HUES64 (cell line): Measurements from ENCODE around the gene ANKRD16.

Experiments
- H3K27ac ChIP-seq: 2 replicates; pipeline ENCODE4 v1.7.0; 2013; ENCODE audit warnings: low read depth, low read length, inconsistent platforms
- H3K27me3 ChIP-seq: 2 replicates; pipeline ENCODE4 v1.6.1; 2013; ENCODE audit warnings: mild to moderate bottlenecking, low read length; ENCODE audit not compliant: insufficient read depth
- H3K36me3 ChIP-seq: 2 replicates; pipeline ENCODE4 v1.6.1; 2013; ENCODE audit warnings: mild to moderate bottlenecking, low read length; ENCODE audit not compliant: insufficient read depth
- H3K4me1 ChIP-seq: 2 replicates; pipeline ENCODE4 v1.6.1; 2013; ENCODE audit warnings: mild to moderate bottlenecking, low read length, moderate library complexity; ENCODE audit not compliant: insufficient read depth
- H3K4me3 ChIP-seq: 2 replicates; pipeline ENCODE4 v1.5.1; 2013; ENCODE audit warnings: mild to moderate bottlenecking, low read length, moderate library complexity
- H3K9ac ChIP-seq: 2 replicates; pipeline ENCODE4 v1.6.1; 2013; ENCODE audit warnings: mild to moderate bottlenecking, low read depth, low read length
- H3K9me3 ChIP-seq: 2 replicates; pipeline ENCODE4 v1.6.1; 2013; ENCODE audit warnings: low read depth, low read length; ENCODE audit not compliant: insufficient read depth
- WGBS: fragments of 150-250, 120-280 bp; methylation state at CpG from one replicate; pipeline ENCODE4 v1.1.7; 2013; ENCODE audit warnings: missing lambda C conversion rate; 5-methylcytosine and 5-hydroxymethylcytosine counted together

ANKRD16 gene

DNA sequence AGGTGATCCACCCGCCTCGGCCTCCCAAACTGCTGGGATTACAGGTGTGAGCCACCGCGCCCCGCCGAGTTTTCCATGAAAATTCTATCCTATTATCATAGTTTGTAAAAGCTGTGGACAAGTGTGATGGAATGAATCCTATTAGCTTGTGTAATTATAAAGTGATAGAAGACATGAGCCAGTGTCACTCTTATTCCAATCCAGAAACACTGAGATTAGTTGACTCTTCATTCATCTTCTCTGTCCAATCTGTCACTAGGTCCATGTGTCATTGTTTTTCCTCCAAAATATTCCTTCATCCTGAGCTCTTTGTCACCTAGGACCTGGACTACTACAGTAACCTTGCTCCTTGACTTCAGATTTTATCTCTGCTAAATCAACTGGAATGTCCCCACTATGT is 13.9 kb upstream of the ANKRD16 start:
- no peaks in the 10 kb centered on the region for H3K27me3 ChIP-seq
- no peak overlapping the region for H3K9ac ChIP-seq
- 96% methylated on average over 6 of the region's 6 CpGs for WGBS
- H3K4me3 ChIP-seq = no peak overlapping the region
- no peaks in the 10 kb centered on the region for H3K4me1 ChIP-seq
- H3K9me3 ChIP-seq = no peaks in the 10 kb centered on the region
- H3K36me3 ChIP-seq = peaks cover 36% of the 10 kb centered on the region
- no peak overlapping the region for H3K27ac ChIP-seq

DNA sequence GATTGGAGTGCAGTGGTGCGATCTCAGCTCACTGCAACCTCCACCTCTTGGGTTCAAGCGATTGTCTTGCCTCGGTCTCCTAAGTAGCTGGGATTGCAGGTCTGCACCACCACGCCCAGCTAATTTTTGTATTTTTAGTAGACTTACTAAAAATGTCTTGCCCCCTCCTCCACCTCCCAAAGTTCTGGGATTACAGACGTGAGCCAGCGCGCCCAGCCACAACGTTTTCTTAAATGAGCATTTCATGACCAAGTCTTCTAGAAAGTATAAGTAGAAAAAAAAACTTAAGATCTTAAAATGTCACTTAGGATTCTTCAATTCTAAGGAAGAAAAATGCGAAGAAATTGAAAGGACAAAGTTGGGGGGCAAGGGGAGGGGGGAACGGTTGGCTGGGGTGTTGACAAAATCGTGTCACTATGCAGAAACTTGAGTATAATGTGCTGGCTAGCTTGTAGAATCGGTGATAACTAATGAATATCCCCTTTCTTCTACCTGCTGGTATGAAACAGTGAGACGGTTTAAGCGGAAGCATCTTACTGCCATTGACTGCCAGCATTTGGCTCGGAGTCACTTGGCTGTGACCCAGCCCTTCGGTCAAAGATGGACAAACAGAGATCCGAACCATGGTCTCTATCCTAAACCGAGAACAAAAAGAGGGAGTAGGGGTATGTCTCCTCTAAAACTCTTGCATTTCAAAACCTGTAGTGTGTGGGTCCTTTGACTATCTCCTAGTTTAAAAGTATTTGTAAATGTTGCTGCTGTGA is 13.0 kb upstream of the ANKRD16 start:
- Histone ChIP-seq H3K4me3 (no peak overlapping the region), H3K27ac (no peak overlapping the region), H3K9ac (no peak overlapping the region), H3K36me3 (peaks cover 35% of the 10 kb centered on the region), H3K4me1 (no peaks in the 10 kb centered on the region), H3K27me3 (no peaks in the 10 kb centered on the region), H3K9me3 (no peaks in the 10 kb centered on the region)
- WGBS = 94% methylated on average over 14 of the region's 18 CpGs

DNA sequence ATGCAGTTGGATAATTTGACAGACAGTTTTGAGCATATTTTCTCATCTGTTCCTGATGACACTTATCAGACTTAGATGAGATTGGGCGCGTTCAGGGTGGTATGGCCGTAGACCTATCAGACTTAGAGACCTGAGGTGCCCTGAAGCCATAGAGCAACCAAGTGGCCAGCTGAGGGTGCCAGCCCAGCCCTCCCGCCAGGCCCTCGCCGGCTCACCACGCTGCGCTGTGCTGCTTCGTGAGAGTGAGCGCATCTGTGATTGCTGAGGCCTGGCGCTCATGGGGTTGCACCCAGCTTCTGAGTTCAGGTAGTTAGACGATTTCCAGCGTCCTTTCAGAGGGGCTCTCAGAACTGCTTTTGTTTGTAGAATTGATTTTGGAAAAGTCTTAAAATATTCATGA is 10.6 kb upstream of the ANKRD16 start:
- H3K4me3 ChIP-seq = no peak overlapping the region
- 97% methylated on average over 13 of the region's 13 CpGs for WGBS
- H3K27me3 ChIP-seq = no peaks in the 10 kb centered on the region
- H3K27ac ChIP-seq = no peak overlapping the region
- no peak overlapping the region for H3K9ac ChIP-seq
- H3K9me3 ChIP-seq = no peaks in the 10 kb centered on the region
- H3K36me3 ChIP-seq = peaks cover 27% of the 10 kb centered on the region
- peaks cover 11% of the 10 kb centered on the region; the same call in 1 of the 2 replicates for H3K4me1 ChIP-seq

DNA sequence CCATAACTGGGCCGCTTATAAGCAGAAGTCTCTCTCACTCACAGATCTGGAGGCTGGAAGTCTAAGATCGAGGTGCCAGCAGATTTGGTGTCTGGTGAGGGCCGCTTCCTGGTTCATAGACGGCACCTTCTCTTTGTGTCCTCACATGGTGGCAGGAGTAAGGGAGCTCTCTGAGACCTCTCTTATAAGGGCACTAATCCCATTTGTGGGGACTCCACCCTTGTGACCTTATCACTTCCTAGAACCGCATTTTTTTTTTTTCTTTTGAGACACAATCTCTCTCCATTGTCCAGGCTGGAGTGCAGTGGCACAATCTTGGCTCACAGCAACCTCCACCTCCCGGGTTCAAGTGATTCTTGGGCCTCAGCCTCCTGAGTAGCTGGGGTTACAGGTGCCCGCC is 8.5 kb upstream of the ANKRD16 start:
- H3K4me3 ChIP-seq = no peak overlapping the region
- WGBS = 97% methylated on average over 7 of the region's 7 CpGs
- no peaks in the 10 kb centered on the region for H3K9me3 ChIP-seq
- H3K4me1 ChIP-seq = peaks cover 11% of the 10 kb centered on the region; the same call in 1 of the 2 replicates
- H3K36me3 ChIP-seq = peaks cover 36% of the 10 kb centered on the region
- H3K9ac ChIP-seq = no peak overlapping the region
- no peaks in the 10 kb centered on the region for H3K27me3 ChIP-seq
- H3K27ac ChIP-seq = no peak overlapping the region

DNA sequence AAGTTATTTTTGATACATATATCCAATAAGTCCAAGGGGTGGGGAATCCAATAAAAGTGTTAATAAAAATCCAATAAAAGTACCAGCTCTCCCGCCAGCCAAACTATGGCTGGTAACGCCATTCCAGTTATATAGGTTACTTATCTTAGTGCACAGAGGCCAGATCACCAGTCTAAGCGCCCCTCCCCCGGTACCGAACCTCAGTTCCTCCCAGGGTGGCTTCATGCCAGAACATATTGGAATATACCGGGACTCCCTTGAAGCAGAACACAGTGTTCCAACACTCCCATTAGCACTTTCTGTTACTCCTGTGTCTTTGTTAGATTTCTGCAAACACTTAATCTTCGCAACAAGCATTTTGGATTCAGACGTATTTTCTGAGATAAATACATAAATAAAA is 7.8 kb upstream of the ANKRD16 start:
- H3K9me3 ChIP-seq = no peaks in the 10 kb centered on the region
- H3K36me3 ChIP-seq = peaks cover 36% of the 10 kb centered on the region
- no peak overlapping the region for H3K4me3 ChIP-seq
- H3K4me1 ChIP-seq = peaks cover 11% of the 10 kb centered on the region; the same call in 1 of the 2 replicates
- H3K27ac ChIP-seq = no peak overlapping the region
- 93% methylated on average over 7 of the region's 8 CpGs for WGBS
- H3K9ac ChIP-seq = no peak overlapping the region
- H3K27me3 ChIP-seq = no peaks in the 10 kb centered on the region

DNA sequence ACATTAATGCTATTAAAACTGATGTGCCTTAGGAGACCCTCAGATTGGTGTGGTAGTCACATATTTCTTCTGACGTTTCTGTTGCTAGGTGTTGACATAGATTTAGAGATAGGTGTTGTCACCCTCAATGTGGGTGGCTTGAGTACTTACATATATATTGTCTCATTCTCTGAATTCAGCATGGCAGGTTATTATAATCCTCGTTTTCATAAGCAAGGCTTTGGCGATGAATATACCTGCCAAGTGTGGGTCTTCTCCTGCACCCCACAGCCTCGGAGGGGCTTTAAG is 7.3 kb upstream of the ANKRD16 start:
- Histone ChIP-seq H3K36me3 (peaks cover 41% of the 10 kb centered on the region), H3K9me3 (no peaks in the 10 kb centered on the region), H3K4me3 (no peak overlapping the region), H3K9ac (no peak overlapping the region), H3K4me1 (peaks cover 11% of the 10 kb centered on the region; the same call in 1 of the 2 replicates), H3K27me3 (no peaks in the 10 kb centered on the region), H3K27ac (no peak overlapping the region)
- 93% methylated on average over 4 of the region's 4 CpGs for WGBS

DNA sequence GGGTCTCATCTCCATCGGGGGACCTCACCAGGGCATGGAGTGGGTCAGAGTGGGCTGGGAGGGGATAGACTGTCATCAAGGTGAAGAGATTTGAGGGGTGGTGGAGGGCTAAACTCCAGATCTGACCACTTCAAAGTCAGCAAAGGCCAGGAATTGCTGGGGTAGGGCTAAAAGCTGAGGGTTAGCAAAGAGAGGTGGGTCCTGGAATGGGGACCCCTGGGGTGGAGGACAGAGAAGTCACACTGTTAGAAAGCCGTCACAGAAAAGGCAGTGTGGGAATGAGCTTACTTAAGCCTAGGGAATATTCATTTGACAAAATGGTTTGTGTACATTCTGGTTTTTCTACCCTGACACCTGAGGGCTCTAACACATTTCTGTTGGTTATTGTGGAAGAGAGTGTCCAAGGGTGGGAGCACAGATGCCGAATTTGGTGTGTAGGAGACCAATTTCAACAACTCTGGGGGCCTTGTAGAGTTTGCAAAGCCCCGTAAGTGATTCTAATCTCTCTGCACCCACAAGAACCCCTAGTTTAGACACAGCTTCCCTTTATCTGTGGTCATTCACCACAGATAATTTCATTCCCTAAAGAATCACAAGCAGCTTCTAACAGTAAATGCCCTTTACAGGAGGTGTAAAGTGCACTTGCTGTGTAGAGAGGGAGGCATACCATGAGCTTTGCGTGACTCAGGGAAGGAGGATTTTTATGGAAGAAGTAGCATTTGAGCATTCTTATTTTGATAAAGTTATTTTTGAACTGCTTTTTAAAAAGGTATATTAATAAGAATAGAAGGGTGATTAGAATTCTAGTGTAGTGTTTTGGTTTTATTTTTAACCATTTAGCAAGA is 6.7 kb upstream of the ANKRD16 start:
- no peak overlapping the region for H3K27ac ChIP-seq
- H3K36me3 ChIP-seq = peaks cover 44% of the 10 kb centered on the region
- no peaks in the 10 kb centered on the region for H3K9me3 ChIP-seq
- no peaks in the 10 kb centered on the region for H3K27me3 ChIP-seq
- H3K4me1 ChIP-seq = peaks cover 11% of the 10 kb centered on the region; the same call in 1 of the 2 replicates
- no peak overlapping the region for H3K4me3 ChIP-seq
- no peak overlapping the region for H3K9ac ChIP-seq
- 85% methylated on average over 5 of the region's 5 CpGs for WGBS

DNA sequence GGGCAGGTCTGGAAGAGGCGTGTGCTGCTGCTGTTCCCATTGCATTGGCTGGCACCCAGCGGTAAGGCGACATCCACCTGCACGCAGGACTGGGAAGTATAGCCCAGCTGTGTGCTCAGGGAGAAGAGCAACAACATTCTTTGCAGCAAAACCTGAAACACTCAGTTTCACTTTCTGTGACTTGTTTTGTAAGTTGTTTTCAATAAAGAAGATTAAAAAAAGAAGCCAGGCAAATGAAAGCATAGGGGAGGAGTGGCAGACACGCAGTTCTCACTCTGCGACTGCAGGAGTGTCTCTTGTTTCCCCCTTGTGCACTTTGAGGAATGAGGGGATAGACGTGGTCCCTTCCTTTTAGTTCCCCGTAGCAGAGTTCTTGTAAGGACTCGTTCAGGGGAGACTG is 6.1 kb upstream of the ANKRD16 start:
- H3K9ac ChIP-seq = no peak overlapping the region
- 90% methylated on average over 9 of the region's 9 CpGs for WGBS

DNA sequence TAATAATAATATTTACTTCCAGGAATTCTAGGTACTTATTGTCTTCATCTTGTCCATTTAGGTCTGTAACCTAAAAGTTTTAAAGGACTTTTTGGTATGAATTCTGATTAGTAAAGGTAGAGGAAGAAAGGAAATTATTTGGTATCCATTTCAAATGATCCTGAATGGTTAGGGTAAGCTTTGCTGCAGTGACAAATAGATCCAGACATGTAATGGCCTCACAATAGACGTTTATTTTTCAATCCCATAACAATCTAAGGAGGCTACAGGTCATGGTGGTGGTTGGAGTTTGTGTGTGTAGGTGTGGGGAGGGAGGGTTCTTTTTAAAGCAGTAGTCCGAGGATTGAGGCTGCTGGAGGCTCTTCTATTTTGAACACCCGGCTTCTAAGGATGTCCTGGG is 5.7 kb upstream of the ANKRD16 start:
- Histone ChIP-seq H3K36me3 (peaks cover 44% of the 10 kb centered on the region), H3K9me3 (no peaks in the 10 kb centered on the region), H3K27me3 (no peaks in the 10 kb centered on the region), H3K9ac (no peak overlapping the region), H3K27ac (no peak overlapping the region), H3K4me3 (no peak overlapping the region), H3K4me1 (peaks cover 11% of the 10 kb centered on the region; the same call in 1 of the 2 replicates)
- WGBS = 92% methylated on average over 2 of the region's 3 CpGs

More for the DNA sequence above, 6.1 kb upstream of the ANKRD16 start:
- Histone ChIP-seq H3K36me3 (peaks cover 44% of the 10 kb centered on the region), H3K9me3 (no peaks in the 10 kb centered on the region), H3K27me3 (no peaks in the 10 kb centered on the region), H3K4me1 (peaks cover 11% of the 10 kb centered on the region; the same call in 1 of the 2 replicates), H3K27ac (no peak overlapping the region), H3K4me3 (no peak overlapping the region)

DNA sequence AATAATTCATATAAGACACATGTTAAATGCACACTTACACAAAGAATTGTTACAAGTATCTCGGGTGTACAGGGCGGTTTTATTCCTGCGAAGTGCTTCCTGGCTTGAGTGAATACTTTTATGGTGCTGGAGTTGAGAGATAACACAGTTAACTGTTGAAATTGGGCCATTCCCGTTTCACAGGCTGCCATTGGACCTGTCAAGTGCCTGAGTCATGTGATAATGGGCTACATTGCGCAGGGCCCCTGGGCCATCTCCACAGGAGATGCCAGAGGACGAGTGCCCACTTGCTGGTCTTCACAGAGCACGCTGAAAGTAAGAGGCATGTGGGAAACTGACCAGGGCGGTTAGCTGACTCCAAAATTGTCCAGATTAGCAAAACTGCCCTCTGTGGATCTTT is 5.2 kb upstream of the ANKRD16 start:
- H3K36me3 ChIP-seq = peaks cover 44% of the 10 kb centered on the region
- peaks cover 11% of the 10 kb centered on the region; the same call in 1 of the 2 replicates for H3K4me1 ChIP-seq
- no peak overlapping the region for H3K9ac ChIP-seq
- H3K27me3 ChIP-seq = no peaks in the 10 kb centered on the region
- H3K27ac ChIP-seq = no peak overlapping the region
- H3K9me3 ChIP-seq = no peaks in the 10 kb centered on the region
- WGBS = 93% methylated on average over 8 of the region's 8 CpGs
- H3K4me3 ChIP-seq = no peak overlapping the region

DNA sequence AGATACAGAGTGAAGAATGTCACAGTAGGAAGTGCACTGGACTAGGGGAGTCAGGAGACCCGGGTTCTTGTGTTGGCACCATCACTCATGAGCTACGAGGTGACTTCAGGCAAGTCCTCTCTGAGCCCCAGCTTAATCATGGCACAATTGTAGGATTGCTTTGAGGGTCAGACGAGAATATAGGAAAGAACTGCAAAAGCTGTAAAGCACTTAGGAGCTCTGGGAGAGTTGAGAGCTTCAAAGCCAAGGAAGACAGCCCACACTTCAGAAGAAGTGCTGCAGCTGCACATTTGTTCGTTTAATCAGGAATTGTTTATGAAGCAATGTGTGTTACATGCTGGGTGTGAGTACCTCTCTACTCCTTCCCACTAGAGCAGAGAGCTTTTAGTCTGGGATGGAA is 4.7 kb upstream of the ANKRD16 start:
- Histone ChIP-seq H3K27ac (no peak overlapping the region), H3K27me3 (no peaks in the 10 kb centered on the region), H3K36me3 (peaks cover 44% of the 10 kb centered on the region), H3K4me3 (no peak overlapping the region), H3K9me3 (no peaks in the 10 kb centered on the region), H3K4me1 (peaks cover 11% of the 10 kb centered on the region; the same call in 1 of the 2 replicates), H3K9ac (no peak overlapping the region)
- WGBS = 96% methylated on average over 4 of the region's 4 CpGs
